Measurements from ENCODE around the gene NCEH1.

Gene NCEH1

GRCh38 chr3:172613845-172614244, 97.0 kb downstream of the NCEH1 start:
- Histone ChIP-seq H3K27ac (ENCODE audit: low read depth, low read length) (no peak overlapping the region), H3K9me2 (replicated peaks; ENCODE audit: control insufficient read depth, low read length) (no peaks in the 10 kb centered on the region), H3K4me1 (ENCODE audit: control insufficient read depth, low read length) (no peaks in the 10 kb centered on the region), H3K27me3 (ENCODE audit: control insufficient read depth, low read length) (no peaks in the 10 kb centered on the region), H4K20me1 (ENCODE audit: control insufficient read depth, insufficient read depth, low read depth, low read length) (no peaks in the 10 kb centered on the region), H3K9me3 (ENCODE audit: control insufficient read depth, insufficient read depth, low read length) (peaks cover 20% of the 10 kb centered on the region; the same call in 1 of the 2 replicates), H3K36me3 (ENCODE audit: control insufficient read depth, low read length) (no peaks in the 10 kb centered on the region), H3K4me3 (ENCODE audit: low read length) (no peak overlapping the region), H3F3A (ENCODE audit: control insufficient read depth, insufficient read depth) (no peaks in the 10 kb centered on the region), H3K79me2 (ENCODE audit: control insufficient read depth, low read length) (no peaks in the 10 kb centered on the region), H3K4me2 (ENCODE audit: low read length) (no peak overlapping the region)
- no peak for TF ChIP-seq EZH2phosphoT487 (IDR thresholded peaks at IDR 0.05; ENCODE audit: borderline replicate concordance, low read length)
- TF ChIP-seq CTCF (IDR thresholded peaks at IDR 0.05; ENCODE audit: low read depth, low read length, poor library complexity, severe bottlenecking) = no peak

- Histone ChIP-seq H3K4me1 (ENCODE audit: control insufficient read depth, low read length) (no peaks in the 10 kb centered on the region), H3K4me2 (ENCODE audit: low read length) (no peak overlapping the region), H3K79me2 (ENCODE audit: control insufficient read depth, low read length) (no peaks in the 10 kb centered on the region), H3K4me3 (ENCODE audit: low read length) (no peak overlapping the region), H3F3A (ENCODE audit: control insufficient read depth, insufficient read depth) (no peaks in the 10 kb centered on the region), H3K9me3 (ENCODE audit: control insufficient read depth, insufficient read depth, low read length) (peaks cover 20% of the 10 kb centered on the region; the same call in 1 of the 2 replicates), H3K27ac (ENCODE audit: low read depth, low read length) (no peak overlapping the region), H4K20me1 (ENCODE audit: control insufficient read depth, insufficient read depth, low read depth, low read length) (no peaks in the 10 kb centered on the region), H3K9me2 (replicated peaks; ENCODE audit: control insufficient read depth, low read length) (no peaks in the 10 kb centered on the region), H3K27me3 (ENCODE audit: control insufficient read depth, low read length) (no peaks in the 10 kb centered on the region), H3K36me3 (ENCODE audit: control insufficient read depth, low read length) (no peaks in the 10 kb centered on the region)
- TF ChIP-seq EZH2phosphoT487 (IDR thresholded peaks at IDR 0.05; ENCODE audit: borderline replicate concordance, low read length) (no peak), CTCF (IDR thresholded peaks at IDR 0.05; ENCODE audit: low read depth, low read length, poor library complexity, severe bottlenecking) (no peak)
Observed at GRCh38 chr3:172612871-172613678, 97.8 kb downstream of the NCEH1 start.

- H3K79me2 ChIP-seq (ENCODE audit: control insufficient read depth, low read length) = no peaks in the 10 kb centered on the region
- H3K27ac ChIP-seq (ENCODE audit: low read depth, low read length) = no peak overlapping the region
- no peaks in the 10 kb centered on the region for H4K20me1 ChIP-seq (ENCODE audit: control insufficient read depth, insufficient read depth, low read depth, low read length)
- H3K4me3 ChIP-seq (ENCODE audit: low read length) = no peak overlapping the region
- H3K9me3 ChIP-seq (ENCODE audit: control insufficient read depth, insufficient read depth, low read length) = peaks cover 18% of the 10 kb centered on the region; the same call in 1 of the 2 replicates
- no peaks in the 10 kb centered on the region for H3K27me3 ChIP-seq (ENCODE audit: control insufficient read depth, low read length)
- H3K4me1 ChIP-seq (ENCODE audit: control insufficient read depth, low read length) = no peaks in the 10 kb centered on the region
- H3K36me3 ChIP-seq (ENCODE audit: control insufficient read depth, low read length) = no peaks in the 10 kb centered on the region
- H3K9me2 ChIP-seq (replicated peaks; ENCODE audit: control insufficient read depth, low read length) = no peaks in the 10 kb centered on the region
- no peak for TF ChIP-seq CTCF (IDR thresholded peaks at IDR 0.05; ENCODE audit: low read depth, low read length, poor library complexity, severe bottlenecking)
- TF ChIP-seq EZH2phosphoT487 (IDR thresholded peaks at IDR 0.05; ENCODE audit: borderline replicate concordance, low read length) = no peak
- H3K4me2 ChIP-seq (ENCODE audit: low read length) = no peak overlapping the region
- H3F3A ChIP-seq (ENCODE audit: control insufficient read depth, insufficient read depth) = no peaks in the 10 kb centered on the region
Observed at GRCh38 chr3:172609750-172610149, 101.1 kb downstream of the NCEH1 start.

Measured in DOHH2 (cell line).